WTC11 (cell line): ENCODE data around the gene S100A5. TPM values are rescaled to one million over a fixed set of nuclear protein-coding genes. Genes with fewer than 3 reads are reported as not detected.

Experiments
- ATAC-seq: fragments of 200-7000 bp; cut with Tn5 transposase; 2 replicates; pipeline ENCODE4 v1.10.0; 2021; ENCODE audit warnings: mild to moderate bottlenecking, moderate library complexity
- CTCF ChIA-PET: fragments of 300-600 bp; sonication (Branson Sonifier 250); formaldehyde crosslinking; loops from one replicate; lab custom pipeline; 2021; ENCODE audit warnings: antibody characterized with exemption; lab: Charles Lee
- POLR2A ChIA-PET: fragments of 350-600 bp; sonication (Branson Sonifier 250); formaldehyde crosslinking; loops from one replicate; lab custom pipeline; 2021; ENCODE audit warnings: antibody characterized with exemption; lab: Charles Lee
- DNase-seq: peaks from one replicate; pipeline ENCODE4 v3.0.0; 2021; ENCODE audit warnings: low spot score
- H3K27ac Mint-ChIP-seq: 2 replicates; pipeline ENCODE4 v1.8.0; 2021; ENCODE audit warnings: mixed read lengths
- H3K27me3 Mint-ChIP-seq: 2 replicates; pipeline ENCODE4 v1.8.0; 2021; ENCODE audit warnings: low read depth, mild to moderate bottlenecking, moderate library complexity, mixed read lengths
- H3K36me3 Mint-ChIP-seq: 2 replicates; pipeline ENCODE4 v1.8.0; 2021; ENCODE audit warnings: mixed read lengths
- H3K4me1 Mint-ChIP-seq: 2 replicates; pipeline ENCODE4 v1.8.0; 2022; ENCODE audit warnings: mixed read lengths
- H3K4me3 Mint-ChIP-seq: 2 replicates; pipeline ENCODE4 v1.8.0; 2021; ENCODE audit warnings: mild to moderate bottlenecking, moderate library complexity, mixed read lengths
- H3K9me3 Mint-ChIP-seq: 2 replicates; pipeline ENCODE4 v1.8.0; 2021; ENCODE audit warnings: mixed read lengths
- CREM ChIP-seq: sonication (generic); formaldehyde crosslinking; IDR thresholded peaks from 2 replicates; pipeline ENCODE4 v1.8.1; 2022; ENCODE audit warnings: mild to moderate bottlenecking, missing genetic modification reagents, moderate library complexity
- FOXJ3 ChIP-seq: sonication (generic); formaldehyde crosslinking; IDR thresholded peaks from 2 replicates; pipeline ENCODE4 v1.9.0; 2021; ENCODE audit warnings: missing genetic modification reagents, mild to moderate bottlenecking, borderline replicate concordance
- FOXP1 ChIP-seq: sonication (generic); formaldehyde crosslinking; IDR thresholded peaks from 2 replicates; pipeline ENCODE4 v1.8.0; 2022; ENCODE audit warnings: missing genetic modification reagents, mild to moderate bottlenecking, moderate library complexity, borderline replicate concordance
- HMGXB4 ChIP-seq: sonication (generic); formaldehyde crosslinking; IDR thresholded peaks from 2 replicates; pipeline ENCODE4 v1.8.1; 2023; ENCODE audit warnings: mild to moderate bottlenecking, moderate library complexity, missing genetic modification reagents
- JUN ChIP-seq: sonication (generic); formaldehyde crosslinking; IDR thresholded peaks from 2 replicates; pipeline ENCODE4 v1.8.0; 2023; ENCODE audit warnings: mild to moderate bottlenecking, missing genetic modification reagents
- NR2C2 ChIP-seq: sonication (generic); formaldehyde crosslinking; IDR thresholded peaks from 2 replicates; pipeline ENCODE4 v1.8.0; 2022; ENCODE audit warnings: mild to moderate bottlenecking, missing genetic modification reagents
- PRDM15 ChIP-seq: sonication (generic); formaldehyde crosslinking; IDR thresholded peaks from 2 replicates; pipeline ENCODE4 v1.8.0; 2022; ENCODE audit warnings: missing genetic modification reagents
- RORB ChIP-seq: fragments of 250-450 bp; sonication (Bioruptor Pico); IDR thresholded peaks from 2 replicates; pipeline ENCODE4 v1.9.0; 2021; ENCODE audit warnings: mild to moderate bottlenecking
- SMAD4 ChIP-seq: sonication (generic); formaldehyde crosslinking; IDR thresholded peaks from 2 replicates; pipeline ENCODE4 v1.8.0; 2022; ENCODE audit warnings: mild to moderate bottlenecking, missing genetic modification reagents
- SP1 ChIP-seq: sonication (generic); formaldehyde crosslinking; conservative IDR thresholded peaks from 2 replicates; pipeline ENCODE4 v1.8.1; 2022; ENCODE audit warnings: missing genetic modification reagents
- TEAD1 ChIP-seq: sonication (generic); formaldehyde crosslinking; IDR thresholded peaks from 2 replicates; pipeline ENCODE4 v1.8.0; 2022; ENCODE audit warnings: mild to moderate bottlenecking, missing genetic modification reagents
- TP53 ChIP-seq: sonication (generic); formaldehyde crosslinking; IDR thresholded peaks from 2 replicates; pipeline ENCODE4 v1.8.1; 2023; ENCODE audit warnings: mild to moderate bottlenecking, missing genetic modification reagents
- ZNF138 ChIP-seq: sonication (generic); formaldehyde crosslinking; conservative IDR thresholded peaks from 2 replicates; pipeline ENCODE4 v1.8.1; 2022; ENCODE audit warnings: mild to moderate bottlenecking, moderate library complexity, missing genetic modification reagents
- ZNF416 ChIP-seq: fragments of 250-450 bp; sonication (Bioruptor Pico); IDR thresholded peaks from 2 replicates; pipeline ENCODE4 v1.9.0; 2021; ENCODE audit warnings: mild to moderate bottlenecking, inconsistent platforms
- total RNA-seq: library from RNA; stranded (reverse); gene quantifications from 3 replicates; pipeline ENCODE4 v1.2.3, GENCODE V29; 2021
- TF ChIP-seq, protein P1 (sequence below): sonication (generic); formaldehyde crosslinking; IDR thresholded peaks from 2 replicates; pipeline ENCODE4 v1.8.0; 2023; ENCODE audit warnings: missing genetic modification reagents
- TF ChIP-seq, protein P2 (sequence below): fragments of 250-450 bp; sonication (Bioruptor Pico); IDR thresholded peaks from 2 replicates; pipeline ENCODE4 v1.9.0; 2021; ENCODE audit warnings: mild to moderate bottlenecking
- TF ChIP-seq, protein P3 (sequence below): fragments of 250-450 bp; sonication (Bioruptor Pico); IDR thresholded peaks from 2 replicates; pipeline ENCODE4 v2.1.2; 2022; ENCODE audit warnings: mild to moderate bottlenecking, moderate library complexity
- TF ChIP-seq, protein P4 (sequence below): sonication (generic); formaldehyde crosslinking; IDR thresholded peaks from 2 replicates; pipeline ENCODE4 v1.8.1; 2023; ENCODE audit warnings: mild to moderate bottlenecking, missing genetic modification reagents, moderate library complexity
- TF ChIP-seq, protein P5 (sequence below): sonication (generic); formaldehyde crosslinking; IDR thresholded peaks from 2 replicates; pipeline ENCODE4 v1.8.1; 2023; ENCODE audit warnings: mild to moderate bottlenecking, missing genetic modification reagents, borderline replicate concordance

The S100A5 gene
- total RNA-seq, 1 experiment from 2014 or later: not detected

DNA sequence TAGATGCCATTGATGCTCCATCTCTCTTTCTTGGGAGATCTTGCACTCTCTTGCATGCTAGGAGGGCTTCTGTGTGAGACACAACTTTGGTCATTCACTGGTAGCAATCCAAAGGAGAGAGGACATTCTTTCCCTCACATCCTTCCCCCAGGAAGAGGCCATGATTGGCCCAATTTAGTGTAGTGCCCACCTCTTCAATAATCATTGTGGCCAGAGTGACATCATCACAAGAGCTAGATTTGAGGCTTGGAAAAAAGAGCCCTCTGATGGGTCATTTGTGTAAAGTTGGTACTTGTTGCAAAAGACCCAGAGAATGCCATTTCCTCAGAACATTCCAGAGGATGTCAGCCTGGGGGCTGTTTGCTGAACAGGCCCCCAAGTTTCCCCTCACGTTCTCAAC is 35.2 kb downstream of the S100A5 start:
- CTCF ChIA-PET: interaction anchor here (1.6 kb wide), 1 partner anchor 152 kb away, joined by 7 read pairs; no protein-coding TSS in a partner anchor
- ATAC-seq (no peak), DNase-seq (no peak)
- no peaks in the 10 kb centered on the region; the same call in 1 of the 2 replicates for H3K27me3 Mint-ChIP-seq
- H3K4me1 Mint-ChIP-seq: no peaks in the 10 kb centered on the region
- H3K9me3 Mint-ChIP-seq: no peaks in the 10 kb centered on the region
- TF ChIP-seq TP53 (CRISPR knock-in tag): no peak
- TF ChIP-seq HMGXB4: no peak
- TF ChIP-seq SP1: no peak
- TF ChIP-seq ZNF138: no peak
- TF ChIP-seq, protein P1, sequence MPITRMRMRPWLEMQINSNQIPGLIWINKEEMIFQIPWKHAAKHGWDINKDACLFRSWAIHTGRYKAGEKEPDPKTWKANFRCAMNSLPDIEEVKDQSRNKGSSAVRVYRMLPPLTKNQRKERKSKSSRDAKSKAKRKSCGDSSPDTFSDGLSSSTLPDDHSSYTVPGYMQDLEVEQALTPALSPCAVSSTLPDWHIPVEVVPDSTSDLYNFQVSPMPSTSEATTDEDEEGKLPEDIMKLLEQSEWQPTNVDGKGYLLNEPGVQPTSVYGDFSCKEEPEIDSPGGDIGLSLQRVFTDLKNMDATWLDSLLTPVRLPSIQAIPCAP (CRISPR knock-in tag): no peak
- TF ChIP-seq RORB: no peak
- no peak for TF ChIP-seq PRDM15 (CRISPR knock-in tag)
- no peak for TF ChIP-seq ZNF416 (CRISPR knock-in tag)
- no peak for TF ChIP-seq JUN (CRISPR knock-in tag)
- no peak for TF ChIP-seq TEAD1 (CRISPR knock-in tag)
- TF ChIP-seq FOXJ3 (CRISPR knock-in tag): no peak
- no peak for TF ChIP-seq CREM (CRISPR knock-in tag)
- TF ChIP-seq, protein P2, sequence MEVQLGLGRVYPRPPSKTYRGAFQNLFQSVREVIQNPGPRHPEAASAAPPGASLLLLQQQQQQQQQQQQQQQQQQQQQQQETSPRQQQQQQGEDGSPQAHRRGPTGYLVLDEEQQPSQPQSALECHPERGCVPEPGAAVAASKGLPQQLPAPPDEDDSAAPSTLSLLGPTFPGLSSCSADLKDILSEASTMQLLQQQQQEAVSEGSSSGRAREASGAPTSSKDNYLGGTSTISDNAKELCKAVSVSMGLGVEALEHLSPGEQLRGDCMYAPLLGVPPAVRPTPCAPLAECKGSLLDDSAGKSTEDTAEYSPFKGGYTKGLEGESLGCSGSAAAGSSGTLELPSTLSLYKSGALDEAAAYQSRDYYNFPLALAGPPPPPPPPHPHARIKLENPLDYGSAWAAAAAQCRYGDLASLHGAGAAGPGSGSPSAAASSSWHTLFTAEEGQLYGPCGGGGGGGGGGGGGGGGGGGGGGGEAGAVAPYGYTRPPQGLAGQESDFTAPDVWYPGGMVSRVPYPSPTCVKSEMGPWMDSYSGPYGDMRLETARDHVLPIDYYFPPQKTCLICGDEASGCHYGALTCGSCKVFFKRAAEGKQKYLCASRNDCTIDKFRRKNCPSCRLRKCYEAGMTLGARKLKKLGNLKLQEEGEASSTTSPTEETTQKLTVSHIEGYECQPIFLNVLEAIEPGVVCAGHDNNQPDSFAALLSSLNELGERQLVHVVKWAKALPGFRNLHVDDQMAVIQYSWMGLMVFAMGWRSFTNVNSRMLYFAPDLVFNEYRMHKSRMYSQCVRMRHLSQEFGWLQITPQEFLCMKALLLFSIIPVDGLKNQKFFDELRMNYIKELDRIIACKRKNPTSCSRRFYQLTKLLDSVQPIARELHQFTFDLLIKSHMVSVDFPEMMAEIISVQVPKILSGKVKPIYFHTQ (CRISPR knock-in tag): no peak
- TF ChIP-seq, protein P3, sequence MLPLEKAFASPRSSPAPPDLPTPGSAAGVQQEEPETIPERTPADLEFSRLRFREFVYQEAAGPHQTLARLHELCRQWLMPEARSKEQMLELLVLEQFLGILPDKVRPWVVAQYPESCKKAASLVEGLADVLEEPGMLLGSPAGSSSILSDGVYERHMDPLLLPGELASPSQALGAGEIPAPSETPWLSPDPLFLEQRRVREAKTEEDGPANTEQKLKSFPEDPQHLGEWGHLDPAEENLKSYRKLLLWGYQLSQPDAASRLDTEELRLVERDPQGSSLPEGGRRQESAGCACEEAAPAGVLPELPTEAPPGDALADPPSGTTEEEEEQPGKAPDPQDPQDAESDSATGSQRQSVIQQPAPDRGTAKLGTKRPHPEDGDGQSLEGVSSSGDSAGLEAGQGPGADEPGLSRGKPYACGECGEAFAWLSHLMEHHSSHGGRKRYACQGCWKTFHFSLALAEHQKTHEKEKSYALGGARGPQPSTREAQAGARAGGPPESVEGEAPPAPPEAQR (CRISPR knock-in tag): no peak
- no peak for TF ChIP-seq FOXP1 (CRISPR knock-in tag)
- TF ChIP-seq, all 79 proteins: peak for 0
- H3K4me3 Mint-ChIP-seq: no peak overlapping the region
- no peak overlapping the region for H3K27ac Mint-ChIP-seq
- H3K36me3 Mint-ChIP-seq: no peaks in the 10 kb centered on the region
- POLR2A ChIA-PET: no interaction called here

GRCh38 chr1:153503766-153504165 is 37.0 kb downstream of the S100A5 start:
- H3K9me3 Mint-ChIP-seq: no peaks in the 10 kb centered on the region
- ChIA-PET POLR2A (no interaction called here), CTCF (interaction anchor here (1.3 to 1.5 kb wide), 2 partner anchors 9 to 148 kb away, joined by 4 to 6 read pairs; no protein-coding TSS in a partner anchor)
- H3K27ac Mint-ChIP-seq: no peak overlapping the region
- no peaks in the 10 kb centered on the region for H3K4me1 Mint-ChIP-seq
- H3K27me3 Mint-ChIP-seq: no peaks in the 10 kb centered on the region; the same call in 1 of the 2 replicates
- no peak overlapping the region for H3K4me3 Mint-ChIP-seq
- ATAC-seq: no peak
- DNase-seq: no peak
- H3K36me3 Mint-ChIP-seq: no peaks in the 10 kb centered on the region
- TF ChIP-seq TEAD1 (CRISPR knock-in tag) (no peak), TP53 (CRISPR knock-in tag) (no peak), NR2C2 (no peak), SMAD4 (CRISPR knock-in tag) (no peak)
- TF ChIP-seq, protein P4, sequence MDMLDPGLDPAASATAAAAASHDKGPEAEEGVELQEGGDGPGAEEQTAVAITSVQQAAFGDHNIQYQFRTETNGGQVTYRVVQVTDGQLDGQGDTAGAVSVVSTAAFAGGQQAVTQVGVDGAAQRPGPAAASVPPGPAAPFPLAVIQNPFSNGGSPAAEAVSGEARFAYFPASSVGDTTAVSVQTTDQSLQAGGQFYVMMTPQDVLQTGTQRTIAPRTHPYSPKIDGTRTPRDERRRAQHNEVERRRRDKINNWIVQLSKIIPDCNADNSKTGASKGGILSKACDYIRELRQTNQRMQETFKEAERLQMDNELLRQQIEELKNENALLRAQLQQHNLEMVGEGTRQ: no peak
- TF ChIP-seq, protein P5, sequence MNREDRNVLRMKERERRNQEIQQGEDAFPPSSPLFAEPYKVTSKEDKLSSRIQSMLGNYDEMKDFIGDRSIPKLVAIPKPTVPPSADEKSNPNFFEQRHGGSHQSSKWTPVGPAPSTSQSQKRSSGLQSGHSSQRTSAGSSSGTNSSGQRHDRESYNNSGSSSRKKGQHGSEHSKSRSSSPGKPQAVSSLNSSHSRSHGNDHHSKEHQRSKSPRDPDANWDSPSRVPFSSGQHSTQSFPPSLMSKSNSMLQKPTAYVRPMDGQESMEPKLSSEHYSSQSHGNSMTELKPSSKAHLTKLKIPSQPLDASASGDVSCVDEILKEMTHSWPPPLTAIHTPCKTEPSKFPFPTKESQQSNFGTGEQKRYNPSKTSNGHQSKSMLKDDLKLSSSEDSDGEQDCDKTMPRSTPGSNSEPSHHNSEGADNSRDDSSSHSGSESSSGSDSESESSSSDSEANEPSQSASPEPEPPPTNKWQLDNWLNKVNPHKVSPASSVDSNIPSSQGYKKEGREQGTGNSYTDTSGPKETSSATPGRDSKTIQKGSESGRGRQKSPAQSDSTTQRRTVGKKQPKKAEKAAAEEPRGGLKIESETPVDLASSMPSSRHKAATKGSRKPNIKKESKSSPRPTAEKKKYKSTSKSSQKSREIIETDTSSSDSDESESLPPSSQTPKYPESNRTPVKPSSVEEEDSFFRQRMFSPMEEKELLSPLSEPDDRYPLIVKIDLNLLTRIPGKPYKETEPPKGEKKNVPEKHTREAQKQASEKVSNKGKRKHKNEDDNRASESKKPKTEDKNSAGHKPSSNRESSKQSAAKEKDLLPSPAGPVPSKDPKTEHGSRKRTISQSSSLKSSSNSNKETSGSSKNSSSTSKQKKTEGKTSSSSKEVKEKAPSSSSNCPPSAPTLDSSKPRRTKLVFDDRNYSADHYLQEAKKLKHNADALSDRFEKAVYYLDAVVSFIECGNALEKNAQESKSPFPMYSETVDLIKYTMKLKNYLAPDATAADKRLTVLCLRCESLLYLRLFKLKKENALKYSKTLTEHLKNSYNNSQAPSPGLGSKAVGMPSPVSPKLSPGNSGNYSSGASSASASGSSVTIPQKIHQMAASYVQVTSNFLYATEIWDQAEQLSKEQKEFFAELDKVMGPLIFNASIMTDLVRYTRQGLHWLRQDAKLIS (CRISPR knock-in tag): no peak
